Measurements from ENCODE around the gene LAPTM5.

GRCh38 chr1:30761381-30762151 is 4.0 kb upstream of the LAPTM5 start:
- TF ChIP-seq NR2C2 (IDR thresholded peaks at IDR 0.05; ENCODE audit: borderline replicate concordance, control insufficient read depth, insufficient read length, low read depth), result no peak
- no peak for TF ChIP-seq TAF1 (IDR thresholded peaks at IDR 0.05; ENCODE audit: borderline replicate concordance, low read depth, low read length)

Measured in GM12878 (cell line).